ENCODE measurements around the gene GLI2. TPM values are rescaled to one million over a fixed set of nuclear protein-coding genes. Genes with fewer than 3 reads are reported as not detected.

GLI2 gene
- total and polyA plus RNA-seq, 9 of the 15 experiments (the other 6 are each of a cell fraction or from before 2014, with no cell fraction given), result 0.24 TPM; not detected in 8

DNA sequence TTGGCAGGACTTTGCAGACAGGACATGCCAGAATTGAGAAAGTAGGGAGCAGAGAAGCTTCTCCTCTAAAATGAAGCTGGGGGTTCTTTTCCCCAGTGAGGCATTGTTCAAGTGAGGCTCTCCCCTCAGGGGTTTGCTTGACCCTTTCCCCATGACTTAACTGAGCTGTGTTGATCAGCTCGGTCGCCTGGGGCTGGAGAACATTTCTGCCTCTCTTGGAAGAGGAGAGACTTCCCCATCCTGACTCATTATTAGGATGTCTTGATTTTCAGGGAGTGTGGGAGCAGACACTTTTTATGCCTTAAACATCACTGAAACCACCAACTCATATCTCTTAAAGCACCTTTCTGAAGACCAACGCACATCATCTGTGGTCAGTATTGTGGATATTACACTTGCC lies 27.9 kb upstream of the GLI2 start:
- Histone ChIP-seq H3K27ac (ENCODE audit: extremely low read depth, low read depth, low read length) (no peak overlapping the region), H3K9me3 (replicated peaks; ENCODE audit: control insufficient read depth, insufficient read depth, low read depth, low read length) (no peaks in the 10 kb centered on the region), H3K9ac (ENCODE audit: insufficient read depth in 1 of 2, low read depth in 2 of 2, low read length in 2 of 2) (no peak overlapping the region), H3K4me1 (replicated peaks in 1 of 2; ENCODE audit: control insufficient read depth in 2 of 2, insufficient read depth in 2 of 2, low read length in 2 of 2) (no peaks in the 10 kb centered on the region; a peak in 1 of 5 replicates), H3K27me3 (ENCODE audit: control insufficient read depth in 2 of 2, insufficient read depth in 2 of 2, low read length in 2 of 2) (peaks cover 10 to 54% of the 10 kb centered on the region in 2 experiments; a peak in 4 of 5 replicates), H3K4me3 (no peak overlapping the region), H2AFZ (ENCODE audit: low read depth, low read length) (no peak overlapping the region), H3K4me2 (ENCODE audit: insufficient read depth, low read length) (no peak overlapping the region), H3K36me3 (ENCODE audit: control insufficient read depth, insufficient read depth, low read length) (no peaks in the 10 kb centered on the region), H3K9me1 (ENCODE audit: control insufficient read depth, insufficient read depth, low read length) (no peaks in the 10 kb centered on the region), H4K20me1 (replicated peaks; ENCODE audit: control insufficient read depth, insufficient read depth, low read length) (no peaks in the 10 kb centered on the region; the same call in 1 of the 2 replicates), H3K79me2 (ENCODE audit: control insufficient read depth, insufficient read depth, low read length) (no peaks in the 10 kb centered on the region)
- FAIRE-seq, result no peak
- WGBS (ENCODE audit: insufficient coverage, low coverage, missing lambda C conversion rate), result 2% methylated on average over 3 of the region's 3 CpGs
- POLR2A ChIA-PET, result no interaction called here
- in situ Hi-C loops (cut with MboI), result no loop called here
- no TSS peak for BruUV-seq (replicated peaks)
- CTCF ChIA-PET (ENCODE audit: low intra/inter-chr PET ratio), result no interaction called here
- intact Hi-C loops (cut with micrococcal nuclease), result no loop called here
- no peak for DNase-seq (ENCODE audit: extremely low read depth in 1 of 4, low spot score in 3 of 4)
- ATAC-seq, result no peak
- TF ChIP-seq, protein P1, sequence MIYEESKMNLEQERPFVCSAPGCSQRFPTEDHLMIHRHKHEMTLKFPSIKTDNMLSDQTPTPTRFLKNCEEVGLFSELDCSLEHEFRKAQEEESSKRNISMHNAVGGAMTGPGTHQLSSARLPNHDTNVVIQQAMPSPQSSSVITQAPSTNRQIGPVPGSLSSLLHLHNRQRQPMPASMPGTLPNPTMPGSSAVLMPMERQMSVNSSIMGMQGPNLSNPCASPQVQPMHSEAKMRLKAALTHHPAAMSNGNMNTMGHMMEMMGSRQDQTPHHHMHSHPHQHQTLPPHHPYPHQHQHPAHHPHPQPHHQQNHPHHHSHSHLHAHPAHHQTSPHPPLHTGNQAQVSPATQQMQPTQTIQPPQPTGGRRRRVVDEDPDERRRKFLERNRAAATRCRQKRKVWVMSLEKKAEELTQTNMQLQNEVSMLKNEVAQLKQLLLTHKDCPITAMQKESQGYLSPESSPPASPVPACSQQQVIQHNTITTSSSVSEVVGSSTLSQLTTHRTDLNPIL (CRISPR knock-in tag; IDR thresholded peaks at IDR 0.05), result no peak
- TF ChIP-seq ZSCAN32 (CRISPR knock-in tag; IDR thresholded peaks at IDR 0.05) (no peak), TARDBP (IDR thresholded peaks at IDR 0.05) (no peak), SMARCC2 (IDR thresholded peaks at IDR 0.05; ENCODE audit: low read depth) (no peak), SP2 (IDR thresholded peaks at IDR 0.05; ENCODE audit: extremely low read depth, low read depth, low read length, poor library complexity, severe bottlenecking) (no peak), NR2C2 (CRISPR knock-in tag; IDR thresholded peaks at IDR 0.05) (no peak), NR2C2 (tag; IDR thresholded peaks at IDR 0.05) (no peak), HOXB6 (CRISPR knock-in tag; IDR thresholded peaks at IDR 0.05; ENCODE audit: borderline replicate concordance) (no peak), ILK (tag; IDR thresholded peaks at IDR 0.05; ENCODE audit: borderline replicate concordance, low read depth) (no peak), PHB (CRISPR knock-in tag; IDR thresholded peaks at IDR 0.05) (no peak), EWSR1 (IDR thresholded peaks at IDR 0.05; ENCODE audit: borderline replicate concordance, low read depth, partially characterized antibody) (no peak)
- TF ChIP-seq, protein P2, sequence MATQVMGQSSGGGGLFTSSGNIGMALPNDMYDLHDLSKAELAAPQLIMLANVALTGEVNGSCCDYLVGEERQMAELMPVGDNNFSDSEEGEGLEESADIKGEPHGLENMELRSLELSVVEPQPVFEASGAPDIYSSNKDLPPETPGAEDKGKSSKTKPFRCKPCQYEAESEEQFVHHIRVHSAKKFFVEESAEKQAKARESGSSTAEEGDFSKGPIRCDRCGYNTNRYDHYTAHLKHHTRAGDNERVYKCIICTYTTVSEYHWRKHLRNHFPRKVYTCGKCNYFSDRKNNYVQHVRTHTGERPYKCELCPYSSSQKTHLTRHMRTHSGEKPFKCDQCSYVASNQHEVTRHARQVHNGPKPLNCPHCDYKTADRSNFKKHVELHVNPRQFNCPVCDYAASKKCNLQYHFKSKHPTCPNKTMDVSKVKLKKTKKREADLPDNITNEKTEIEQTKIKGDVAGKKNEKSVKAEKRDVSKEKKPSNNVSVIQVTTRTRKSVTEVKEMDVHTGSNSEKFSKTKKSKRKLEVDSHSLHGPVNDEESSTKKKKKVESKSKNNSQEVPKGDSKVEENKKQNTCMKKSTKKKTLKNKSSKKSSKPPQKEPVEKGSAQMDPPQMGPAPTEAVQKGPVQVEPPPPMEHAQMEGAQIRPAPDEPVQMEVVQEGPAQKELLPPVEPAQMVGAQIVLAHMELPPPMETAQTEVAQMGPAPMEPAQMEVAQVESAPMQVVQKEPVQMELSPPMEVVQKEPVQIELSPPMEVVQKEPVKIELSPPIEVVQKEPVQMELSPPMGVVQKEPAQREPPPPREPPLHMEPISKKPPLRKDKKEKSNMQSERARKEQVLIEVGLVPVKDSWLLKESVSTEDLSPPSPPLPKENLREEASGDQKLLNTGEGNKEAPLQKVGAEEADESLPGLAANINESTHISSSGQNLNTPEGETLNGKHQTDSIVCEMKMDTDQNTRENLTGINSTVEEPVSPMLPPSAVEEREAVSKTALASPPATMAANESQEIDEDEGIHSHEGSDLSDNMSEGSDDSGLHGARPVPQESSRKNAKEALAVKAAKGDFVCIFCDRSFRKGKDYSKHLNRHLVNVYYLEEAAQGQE (IDR thresholded peaks at IDR 0.05; ENCODE audit: borderline replicate concordance), result no peak
- TF ChIP-seq, protein P2 (CRISPR knock-in tag; IDR thresholded peaks at IDR 0.05; ENCODE audit: low read depth), result no peak
- TF ChIP-seq, protein P3, sequence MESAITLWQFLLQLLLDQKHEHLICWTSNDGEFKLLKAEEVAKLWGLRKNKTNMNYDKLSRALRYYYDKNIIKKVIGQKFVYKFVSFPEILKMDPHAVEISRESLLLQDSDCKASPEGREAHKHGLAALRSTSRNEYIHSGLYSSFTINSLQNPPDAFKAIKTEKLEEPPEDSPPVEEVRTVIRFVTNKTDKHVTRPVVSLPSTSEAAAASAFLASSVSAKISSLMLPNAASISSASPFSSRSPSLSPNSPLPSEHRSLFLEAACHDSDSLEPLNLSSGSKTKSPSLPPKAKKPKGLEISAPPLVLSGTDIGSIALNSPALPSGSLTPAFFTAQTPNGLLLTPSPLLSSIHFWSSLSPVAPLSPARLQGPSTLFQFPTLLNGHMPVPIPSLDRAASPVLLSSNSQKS (CRISPR knock-in tag; IDR thresholded peaks at IDR 0.05), result no peak

Data from K562 (cell line).